ENCODE results near the gene CDAN1. TPM values are rescaled to one million over a fixed set of nuclear protein-coding genes. Genes with fewer than 3 reads are reported as not detected.
"Not testable (repeated sequence)": the region's sequence is repeated elsewhere in the genome, so short reads cannot be mapped to it uniquely, and the experiment has no call there.

The CDAN1 gene
- total RNA-seq, 3 donors from 2014 or later, result 8.8 to 15.2 (median 14.7) TPM

GRCh38 chr15:42772901-42773300 lies 36.0 kb upstream of the CDAN1 start:
- no peak overlapping the region for H3K27ac ChIP-seq
- H3K4me1 ChIP-seq, result no peaks in the 10 kb centered on the region
- TF ChIP-seq, protein P1, sequence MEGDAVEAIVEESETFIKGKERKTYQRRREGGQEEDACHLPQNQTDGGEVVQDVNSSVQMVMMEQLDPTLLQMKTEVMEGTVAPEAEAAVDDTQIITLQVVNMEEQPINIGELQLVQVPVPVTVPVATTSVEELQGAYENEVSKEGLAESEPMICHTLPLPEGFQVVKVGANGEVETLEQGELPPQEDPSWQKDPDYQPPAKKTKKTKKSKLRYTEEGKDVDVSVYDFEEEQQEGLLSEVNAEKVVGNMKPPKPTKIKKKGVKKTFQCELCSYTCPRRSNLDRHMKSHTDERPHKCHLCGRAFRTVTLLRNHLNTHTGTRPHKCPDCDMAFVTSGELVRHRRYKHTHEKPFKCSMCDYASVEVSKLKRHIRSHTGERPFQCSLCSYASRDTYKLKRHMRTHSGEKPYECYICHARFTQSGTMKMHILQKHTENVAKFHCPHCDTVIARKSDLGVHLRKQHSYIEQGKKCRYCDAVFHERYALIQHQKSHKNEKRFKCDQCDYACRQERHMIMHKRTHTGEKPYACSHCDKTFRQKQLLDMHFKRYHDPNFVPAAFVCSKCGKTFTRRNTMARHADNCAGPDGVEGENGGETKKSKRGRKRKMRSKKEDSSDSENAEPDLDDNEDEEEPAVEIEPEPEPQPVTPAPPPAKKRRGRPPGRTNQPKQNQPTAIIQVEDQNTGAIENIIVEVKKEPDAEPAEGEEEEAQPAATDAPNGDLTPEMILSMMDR (IDR thresholded peaks at IDR 0.05), result no peak
- TF ChIP-seq POLR2A (IDR thresholded peaks at IDR 0.05), result no peak
- no peak for TF ChIP-seq POLR2AphosphoS5 (IDR thresholded peaks at IDR 0.05)
- no peaks in the 10 kb centered on the region for H3K27me3 ChIP-seq
- no peak overlapping the region for H3K4me3 ChIP-seq
- intact Hi-C loops (cut with DNase I; ENCODE audit: low total_unique reads), result no loop called here
- H3K36me3 ChIP-seq, result no peaks in the 10 kb centered on the region
- DNase-seq (ENCODE audit: low spot score in 2 of 2), result no peak
- no peaks in the 10 kb centered on the region for H3K9me3 ChIP-seq

- H3K36me3 ChIP-seq, result no peaks in the 10 kb centered on the region
- no peaks in the 10 kb centered on the region for H3K9me3 ChIP-seq
- no peaks in the 10 kb centered on the region for H3K27me3 ChIP-seq
- no peak overlapping the region for H3K4me3 ChIP-seq
- no peak overlapping the region for H3K27ac ChIP-seq
- no peak for DNase-seq (ENCODE audit: low spot score in 2 of 2)
- intact Hi-C loops (cut with DNase I; ENCODE audit: low total_unique reads), result no loop called here
- TF ChIP-seq POLR2A (IDR thresholded peaks at IDR 0.05) (no peak), POLR2AphosphoS5 (IDR thresholded peaks at IDR 0.05) (no peak)
- TF ChIP-seq, protein P1 (IDR thresholded peaks at IDR 0.05), result no peak
- no peaks in the 10 kb centered on the region for H3K4me1 ChIP-seq
Observed at GRCh38 chr15:42772144-42772543, 35.2 kb upstream of the CDAN1 start.

DNA sequence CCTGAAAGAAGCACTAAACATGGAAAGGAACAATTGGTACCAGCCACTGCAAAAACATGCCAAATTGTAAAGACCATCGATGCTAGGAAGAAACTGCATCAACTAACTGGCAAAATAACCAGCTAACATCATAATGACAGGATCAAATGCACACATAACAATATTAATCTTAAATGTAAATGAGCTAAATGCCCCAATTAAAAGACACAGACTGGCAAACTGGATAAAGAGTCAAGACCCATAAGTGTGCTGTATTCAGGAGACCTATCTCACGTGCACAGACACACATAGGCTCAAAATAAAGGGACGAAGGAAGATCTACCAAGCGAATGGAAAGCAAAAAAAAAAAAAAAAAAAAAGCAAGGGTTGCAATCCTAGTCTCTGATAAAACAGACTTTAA lies 29.2 kb upstream of the CDAN1 start:
- DNase-seq (ENCODE audit: low spot score in 2 of 2); H3K27me3 ChIP-seq; intact Hi-C loops (cut with DNase I; ENCODE audit: low total_unique reads); H3K27ac ChIP-seq; H3K4me3 ChIP-seq; H3K4me1 ChIP-seq; H3K36me3 ChIP-seq: not testable (repeated sequence)
- peaks cover 5 to 12% of the 10 kb centered on the region in 2 donors for H3K9me3 ChIP-seq

DNA sequence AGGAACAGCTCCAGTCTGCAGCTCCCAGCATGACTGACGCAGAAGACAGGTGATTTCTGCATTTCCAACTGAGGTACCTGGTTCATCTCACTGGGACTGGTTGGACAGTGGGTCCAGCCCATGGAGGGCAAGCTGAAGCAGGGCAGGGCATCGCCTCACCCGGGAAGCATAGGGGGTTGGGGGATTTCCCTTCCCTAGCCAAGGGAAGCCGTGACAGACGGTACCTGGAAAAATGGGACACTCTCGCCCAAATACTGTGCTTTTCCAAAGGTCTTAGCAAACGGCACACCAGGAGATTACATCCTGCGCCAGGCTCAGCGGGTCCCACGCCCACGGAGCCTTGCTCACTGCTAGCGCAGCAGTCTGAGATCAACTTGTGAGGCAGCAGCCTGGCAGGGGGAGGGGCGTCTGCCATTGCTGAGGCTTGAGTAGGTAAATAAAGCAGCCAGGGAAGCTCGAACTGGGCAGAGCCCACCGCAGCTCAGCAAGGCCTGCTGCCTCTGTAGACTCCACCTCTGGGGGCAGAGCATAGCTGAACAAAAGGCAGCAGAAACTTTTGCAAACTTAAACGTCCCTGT lies 27.3 kb upstream of the CDAN1 start:
- intact Hi-C loops (cut with DNase I; ENCODE audit: low total_unique reads); H3K4me3 ChIP-seq; H3K27me3 ChIP-seq; H3K27ac ChIP-seq; H3K36me3 ChIP-seq; DNase-seq (ENCODE audit: low spot score in 2 of 2); H3K4me1 ChIP-seq: not testable (repeated sequence)
- peaks cover 11 to 16% of the 10 kb centered on the region in 2 donors for H3K9me3 ChIP-seq

DNA sequence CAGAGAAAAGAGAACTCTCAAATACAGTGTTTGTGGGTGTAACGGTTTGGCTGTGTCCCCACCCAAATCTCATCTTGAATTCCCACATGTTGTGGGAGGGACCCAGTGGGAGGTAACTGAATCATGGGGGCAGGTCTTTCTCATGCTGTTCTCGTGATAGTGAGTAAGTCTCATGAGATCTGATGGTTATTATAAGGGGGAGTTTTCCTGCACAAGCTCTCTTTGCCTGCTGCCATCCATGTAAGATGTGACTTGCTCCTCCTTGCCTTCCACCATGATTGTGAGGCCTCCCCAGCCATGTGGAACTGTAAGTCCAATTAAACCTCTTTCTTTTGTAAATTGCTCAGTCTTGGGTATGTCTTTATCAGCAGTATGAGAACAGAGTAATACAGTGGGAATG lies 24.9 kb upstream of the CDAN1 start:
- peaks cover 11 to 16% of the 10 kb centered on the region in 2 donors for H3K9me3 ChIP-seq
- H3K27ac ChIP-seq; H3K4me3 ChIP-seq; H3K36me3 ChIP-seq; DNase-seq (ENCODE audit: low spot score in 2 of 2); H3K4me1 ChIP-seq; intact Hi-C loops (cut with DNase I; ENCODE audit: low total_unique reads); H3K27me3 ChIP-seq: not testable (repeated sequence)

GRCh38 chr15:42760759-42761158 lies 23.8 kb upstream of the CDAN1 start:
- DNase-seq (ENCODE audit: low spot score in 2 of 2), result no peak
- intact Hi-C loops (cut with DNase I; ENCODE audit: low total_unique reads), result no loop called here
- Histone ChIP-seq H3K27me3 (no peaks in the 10 kb centered on the region), H3K36me3 (no peaks in the 10 kb centered on the region), H3K4me3 (no peak overlapping the region), H3K4me1 (no peaks in the 10 kb centered on the region), H3K27ac (no peak overlapping the region), H3K9me3 (peaks cover 11 to 16% of the 10 kb centered on the region in 2 donors)
- TF ChIP-seq, protein P1 (IDR thresholded peaks at IDR 0.05), result no peak
- TF ChIP-seq POLR2A (IDR thresholded peaks at IDR 0.05) (no peak), POLR2AphosphoS5 (IDR thresholded peaks at IDR 0.05) (no peak)

DNA sequence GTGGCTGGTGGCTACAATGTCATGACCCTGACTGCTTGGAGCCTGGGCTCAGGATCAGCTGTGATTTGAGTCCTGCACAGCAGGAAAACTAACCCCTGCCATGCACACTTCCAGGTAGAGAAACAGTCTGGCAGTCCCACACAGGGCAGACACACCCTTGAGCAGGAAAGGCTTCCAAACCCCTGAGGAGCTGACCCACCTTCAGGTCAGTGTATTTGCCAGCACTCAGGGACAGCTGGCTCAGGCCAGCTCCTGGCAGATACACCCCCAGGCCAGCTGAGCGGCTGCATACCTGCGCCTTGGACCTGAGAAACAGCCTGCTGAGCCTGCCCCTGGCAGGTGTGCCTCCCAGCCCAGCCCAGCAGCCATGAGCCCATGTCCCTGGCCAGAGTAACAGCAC lies 22.2 kb upstream of the CDAN1 start:
- TF ChIP-seq POLR2A (IDR thresholded peaks at IDR 0.05) (no peak), POLR2AphosphoS5 (IDR thresholded peaks at IDR 0.05) (no peak)
- TF ChIP-seq, protein P1 (IDR thresholded peaks at IDR 0.05), result no peak
- Histone ChIP-seq H3K4me1 (no peaks in the 10 kb centered on the region), H3K27me3 (no peaks in the 10 kb centered on the region), H3K27ac (no peak overlapping the region), H3K9me3 (peaks cover 11 to 16% of the 10 kb centered on the region in 2 donors), H3K4me3 (no peak overlapping the region), H3K36me3 (no peaks in the 10 kb centered on the region)
- intact Hi-C loops (cut with DNase I; ENCODE audit: low total_unique reads), result no loop called here
- no peak for DNase-seq (ENCODE audit: low spot score in 2 of 2)
